ENCODE measurements around the gene MPIG6B.

- TF ChIP-seq CTCF (IDR thresholded peaks at IDR 0.05), result no peak
- no peak for TF ChIP-seq POLR2A (IDR thresholded peaks at IDR 0.05)
These were observed 46.8 kb upstream of the MPIG6B start for GRCh38 chr6:31676322-31676903.

All from heart left ventricle (tissue), 13 donors.